Gastrocnemius medialis (tissue), 4 donors: ENCODE results near the gene CFAP77.

Experiments
- POLR2A ChIP-seq, 2 donors: fragments of 450-650 bp; IDR thresholded peaks; one replicate each; pipeline ENCODE4 v1.6.1; 2017; ENCODE audit warnings: antibody characterized with exemption in 2 of 2, mild to moderate bottlenecking in 2 of 2, moderate library complexity in 2 of 2
- TF ChIP-seq, protein P1 (sequence below), 5 experiments: fragments of 450-650 bp in 3 of 5; fragments of 200-600 bp in 2 of 5; sonication (generic) in 2 of 5; IDR thresholded peaks in 4 of 5; conservative IDR thresholded peaks in 1 of 5; 1 replicate in 4 of 5; 2 replicates in 1 of 5; pipeline ENCODE4 v1.5.1; 2016 to 2019; ENCODE audit warnings: antibody characterized with exemption in 5 of 5, mild to moderate bottlenecking in 3 of 5, moderate library complexity in 3 of 5

GRCh38 chr9:132513416-132513815, 103.4 kb downstream of the CFAP77 start:
- TF ChIP-seq, protein P1, sequence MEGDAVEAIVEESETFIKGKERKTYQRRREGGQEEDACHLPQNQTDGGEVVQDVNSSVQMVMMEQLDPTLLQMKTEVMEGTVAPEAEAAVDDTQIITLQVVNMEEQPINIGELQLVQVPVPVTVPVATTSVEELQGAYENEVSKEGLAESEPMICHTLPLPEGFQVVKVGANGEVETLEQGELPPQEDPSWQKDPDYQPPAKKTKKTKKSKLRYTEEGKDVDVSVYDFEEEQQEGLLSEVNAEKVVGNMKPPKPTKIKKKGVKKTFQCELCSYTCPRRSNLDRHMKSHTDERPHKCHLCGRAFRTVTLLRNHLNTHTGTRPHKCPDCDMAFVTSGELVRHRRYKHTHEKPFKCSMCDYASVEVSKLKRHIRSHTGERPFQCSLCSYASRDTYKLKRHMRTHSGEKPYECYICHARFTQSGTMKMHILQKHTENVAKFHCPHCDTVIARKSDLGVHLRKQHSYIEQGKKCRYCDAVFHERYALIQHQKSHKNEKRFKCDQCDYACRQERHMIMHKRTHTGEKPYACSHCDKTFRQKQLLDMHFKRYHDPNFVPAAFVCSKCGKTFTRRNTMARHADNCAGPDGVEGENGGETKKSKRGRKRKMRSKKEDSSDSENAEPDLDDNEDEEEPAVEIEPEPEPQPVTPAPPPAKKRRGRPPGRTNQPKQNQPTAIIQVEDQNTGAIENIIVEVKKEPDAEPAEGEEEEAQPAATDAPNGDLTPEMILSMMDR (IDR thresholded peaks at IDR 0.05 in 4 of 5, conservative IDR thresholded peaks at IDR 0.05 in 1 of 5), result no peak
- no peak for TF ChIP-seq POLR2A (IDR thresholded peaks at IDR 0.05)
